ENCODE data around the gene CACNB4. TPM values are rescaled to one million over a fixed set of nuclear protein-coding genes. Genes with fewer than 3 reads are reported as not detected.

The CACNB4 gene
- total and polyA plus RNA-seq, 10 of the 15 experiments (the other 5 are each of a cell fraction or from before 2014, with no cell fraction given) = 2.0 to 21.6 (median 9.3) TPM

DNA sequence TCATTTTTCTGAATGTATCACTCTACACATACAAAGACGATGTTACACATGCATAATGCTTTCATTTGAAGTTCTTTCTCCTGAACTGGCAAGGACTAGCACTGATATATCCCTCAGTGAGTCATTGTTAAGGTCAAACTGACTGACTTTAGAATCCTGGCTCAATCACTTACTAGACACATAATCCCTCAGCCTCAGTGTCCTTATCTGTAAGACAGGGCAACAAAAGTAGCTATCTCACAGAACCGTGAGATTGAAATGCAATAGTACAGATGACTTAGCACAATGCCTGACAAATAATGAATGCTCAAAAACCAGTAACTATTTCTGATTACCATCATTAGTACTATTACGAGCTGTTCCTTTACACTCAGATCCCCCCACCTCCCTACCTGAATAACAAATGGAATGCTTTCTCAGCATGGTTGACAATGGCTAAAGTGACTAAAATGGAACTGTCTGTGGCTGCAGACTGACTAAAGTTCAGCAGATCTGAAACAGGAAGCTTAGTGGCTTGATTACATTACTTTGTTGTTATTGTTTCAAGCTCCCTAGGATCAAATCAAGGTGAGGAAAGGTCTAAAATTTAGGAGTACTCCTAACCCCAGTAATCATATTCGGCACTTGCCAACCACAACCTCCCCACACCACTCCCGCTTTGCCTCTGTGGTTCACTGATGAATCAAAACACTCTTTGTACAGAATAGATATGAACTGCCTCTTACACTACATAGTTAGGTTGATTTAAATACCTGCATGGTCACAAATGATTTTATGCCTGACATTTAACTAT is 35.8 kb upstream of the CACNB4 start (continued):
- TF ChIP-seq, protein P1, sequence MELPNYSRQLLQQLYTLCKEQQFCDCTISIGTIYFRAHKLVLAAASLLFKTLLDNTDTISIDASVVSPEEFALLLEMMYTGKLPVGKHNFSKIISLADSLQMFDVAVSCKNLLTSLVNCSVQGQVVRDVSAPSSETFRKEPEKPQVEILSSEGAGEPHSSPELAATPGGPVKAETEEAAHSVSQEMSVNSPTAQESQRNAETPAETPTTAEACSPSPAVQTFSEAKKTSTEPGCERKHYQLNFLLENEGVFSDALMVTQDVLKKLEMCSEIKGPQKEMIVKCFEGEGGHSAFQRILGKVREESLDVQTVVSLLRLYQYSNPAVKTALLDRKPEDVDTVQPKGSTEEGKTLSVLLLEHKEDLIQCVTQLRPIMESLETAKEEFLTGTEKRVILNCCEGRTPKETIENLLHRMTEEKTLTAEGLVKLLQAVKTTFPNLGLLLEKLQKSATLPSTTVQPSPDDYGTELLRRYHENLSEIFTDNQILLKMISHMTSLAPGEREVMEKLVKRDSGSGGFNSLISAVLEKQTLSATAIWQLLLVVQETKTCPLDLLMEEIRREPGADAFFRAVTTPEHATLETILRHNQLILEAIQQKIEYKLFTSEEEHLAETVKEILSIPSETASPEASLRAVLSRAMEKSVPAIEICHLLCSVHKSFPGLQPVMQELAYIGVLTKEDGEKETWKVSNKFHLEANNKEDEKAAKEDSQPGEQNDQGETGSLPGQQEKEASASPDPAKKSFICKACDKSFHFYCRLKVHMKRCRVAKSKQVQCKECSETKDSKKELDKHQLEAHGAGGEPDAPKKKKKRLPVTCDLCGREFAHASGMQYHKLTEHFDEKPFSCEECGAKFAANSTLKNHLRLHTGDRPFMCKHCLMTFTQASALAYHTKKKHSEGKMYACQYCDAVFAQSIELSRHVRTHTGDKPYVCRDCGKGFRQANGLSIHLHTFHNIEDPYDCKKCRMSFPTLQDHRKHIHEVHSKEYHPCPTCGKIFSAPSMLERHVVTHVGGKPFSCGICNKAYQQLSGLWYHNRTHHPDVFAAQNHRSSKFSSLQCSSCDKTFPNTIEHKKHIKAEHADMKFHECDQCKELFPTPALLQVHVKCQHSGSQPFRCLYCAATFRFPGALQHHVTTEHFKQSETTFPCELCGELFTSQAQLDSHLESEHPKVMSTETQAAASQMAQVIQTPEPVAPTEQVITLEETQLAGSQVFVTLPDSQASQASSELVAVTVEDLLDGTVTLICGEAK (IDR thresholded peaks at IDR 0.05; ENCODE audit: borderline replicate concordance) = no peak
- TF ChIP-seq HDAC6 (IDR thresholded peaks at IDR 0.05; ENCODE audit: unreplicated experiment) = no peak
- TF ChIP-seq STAT1 (conservative IDR thresholded peaks at IDR 0.05) = no peak
- no peak for TF ChIP-seq HDGF (IDR thresholded peaks at IDR 0.05)
- TF ChIP-seq BCL11A (IDR thresholded peaks at IDR 0.05; ENCODE audit: low read depth, low read length) = peak; percentile 36; the same call in 1 of the 2 replicates
- no peak for TF ChIP-seq RAD21 (IDR thresholded peaks at IDR 0.05; ENCODE audit: insufficient read depth, low read depth, low read length)
- TF ChIP-seq, protein P2, sequence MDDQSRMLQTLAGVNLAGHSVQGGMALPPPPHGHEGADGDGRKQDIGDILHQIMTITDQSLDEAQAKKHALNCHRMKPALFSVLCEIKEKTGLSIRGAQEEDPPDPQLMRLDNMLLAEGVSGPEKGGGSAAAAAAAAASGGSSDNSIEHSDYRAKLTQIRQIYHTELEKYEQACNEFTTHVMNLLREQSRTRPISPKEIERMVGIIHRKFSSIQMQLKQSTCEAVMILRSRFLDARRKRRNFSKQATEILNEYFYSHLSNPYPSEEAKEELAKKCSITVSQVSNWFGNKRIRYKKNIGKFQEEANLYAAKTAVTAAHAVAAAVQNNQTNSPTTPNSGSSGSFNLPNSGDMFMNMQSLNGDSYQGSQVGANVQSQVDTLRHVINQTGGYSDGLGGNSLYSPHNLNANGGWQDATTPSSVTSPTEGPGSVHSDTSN (IDR thresholded peaks at IDR 0.05; ENCODE audit: insufficient replicate concordance, low read depth, low read length) = no peak
- TF ChIP-seq CHD1 (IDR thresholded peaks at IDR 0.05; ENCODE audit: low read depth, low read length) = no peak
- TF ChIP-seq, protein P3, sequence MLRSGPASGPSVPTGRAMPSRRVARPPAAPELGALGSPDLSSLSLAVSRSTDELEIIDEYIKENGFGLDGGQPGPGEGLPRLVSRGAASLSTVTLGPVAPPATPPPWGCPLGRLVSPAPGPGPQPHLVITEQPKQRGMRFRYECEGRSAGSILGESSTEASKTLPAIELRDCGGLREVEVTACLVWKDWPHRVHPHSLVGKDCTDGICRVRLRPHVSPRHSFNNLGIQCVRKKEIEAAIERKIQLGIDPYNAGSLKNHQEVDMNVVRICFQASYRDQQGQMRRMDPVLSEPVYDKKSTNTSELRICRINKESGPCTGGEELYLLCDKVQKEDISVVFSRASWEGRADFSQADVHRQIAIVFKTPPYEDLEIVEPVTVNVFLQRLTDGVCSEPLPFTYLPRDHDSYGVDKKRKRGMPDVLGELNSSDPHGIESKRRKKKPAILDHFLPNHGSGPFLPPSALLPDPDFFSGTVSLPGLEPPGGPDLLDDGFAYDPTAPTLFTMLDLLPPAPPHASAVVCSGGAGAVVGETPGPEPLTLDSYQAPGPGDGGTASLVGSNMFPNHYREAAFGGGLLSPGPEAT (IDR thresholded peaks at IDR 0.05; ENCODE audit: low read depth) = peak; percentile 59; the same call in 1 of the 2 replicates
- TF ChIP-seq WRNIP1 (IDR thresholded peaks at IDR 0.05; ENCODE audit: borderline replicate concordance, low read depth, low read length) = no peak
- no peak for TF ChIP-seq MXI1 (IDR thresholded peaks at IDR 0.05; ENCODE audit: low read depth, low read length)
- TF ChIP-seq, protein P4, sequence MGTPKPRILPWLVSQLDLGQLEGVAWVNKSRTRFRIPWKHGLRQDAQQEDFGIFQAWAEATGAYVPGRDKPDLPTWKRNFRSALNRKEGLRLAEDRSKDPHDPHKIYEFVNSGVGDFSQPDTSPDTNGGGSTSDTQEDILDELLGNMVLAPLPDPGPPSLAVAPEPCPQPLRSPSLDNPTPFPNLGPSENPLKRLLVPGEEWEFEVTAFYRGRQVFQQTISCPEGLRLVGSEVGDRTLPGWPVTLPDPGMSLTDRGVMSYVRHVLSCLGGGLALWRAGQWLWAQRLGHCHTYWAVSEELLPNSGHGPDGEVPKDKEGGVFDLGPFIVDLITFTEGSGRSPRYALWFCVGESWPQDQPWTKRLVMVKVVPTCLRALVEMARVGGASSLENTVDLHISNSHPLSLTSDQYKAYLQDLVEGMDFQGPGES (IDR thresholded peaks at IDR 0.05) = no peak
- peak; percentile 57 for TF ChIP-seq MTA2 (IDR thresholded peaks at IDR 0.05; ENCODE audit: low read depth)
- no peak for TF ChIP-seq MYC (IDR thresholded peaks at IDR 0.05; ENCODE audit: insufficient read depth, insufficient read length, insufficient replicate concordance, low read length, severe bottlenecking)
- TF ChIP-seq ASH2L (IDR thresholded peaks at IDR 0.05; ENCODE audit: borderline replicate concordance, low read depth) = no peak
- TF ChIP-seq ZNF217 (IDR thresholded peaks at IDR 0.05) = 0 out of 2 replicates have a peak, but pooled peaks have one; percentile 25
